GM18870 (cell line): ENCODE data around the gene SLFNL1.

ENCODE experiments used
- ATAC-seq: cut with Tn5 transposase; IDR thresholded peaks from one replicate; pipeline ENCODE4 v1.9.1; 2021; ENCODE audit warnings: moderate library complexity; ENCODE audit not compliant: unreplicated experiment

The SLFNL1 gene

DNA sequence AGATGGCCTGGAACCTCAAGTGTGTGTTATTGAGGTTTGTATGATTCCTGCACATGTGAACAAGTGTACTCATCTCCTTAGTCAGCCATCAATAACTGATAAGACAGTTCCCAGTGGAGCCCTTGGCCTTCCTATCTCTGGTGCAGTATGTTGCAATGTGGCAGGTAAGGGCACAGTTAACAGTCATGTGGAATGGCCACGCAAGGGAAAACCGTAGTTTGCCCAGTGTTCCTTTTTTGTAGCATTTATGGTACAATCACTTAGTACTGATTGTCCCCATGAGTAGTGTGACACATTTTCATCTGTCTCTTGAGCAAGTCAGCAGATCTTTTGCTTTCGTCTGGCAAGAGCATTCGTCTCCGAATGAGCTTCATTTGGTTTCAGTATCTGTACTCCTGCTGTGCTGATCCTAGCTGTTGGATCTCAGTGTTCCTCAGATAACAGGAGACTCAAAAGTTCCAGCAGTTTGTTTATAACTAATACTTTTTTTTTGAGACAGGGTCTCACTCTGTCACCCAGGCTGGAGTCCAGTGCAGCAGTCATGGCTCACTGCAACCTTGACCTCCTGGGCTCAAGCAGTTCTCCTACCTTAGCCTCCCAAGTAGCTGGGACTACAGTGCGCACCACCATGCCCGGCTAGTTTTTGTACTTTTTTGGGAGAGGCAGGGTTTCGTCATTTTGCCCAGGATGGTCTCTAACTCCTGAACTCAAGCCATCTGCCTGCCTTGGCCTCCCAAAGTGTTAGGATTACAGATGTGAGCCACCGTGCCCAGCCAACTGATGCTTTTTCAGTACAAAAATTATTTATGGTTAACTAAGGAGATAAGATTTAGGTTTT, 33.9 kb downstream of the SLFNL1 start:
- no peak for ATAC-seq

DNA sequence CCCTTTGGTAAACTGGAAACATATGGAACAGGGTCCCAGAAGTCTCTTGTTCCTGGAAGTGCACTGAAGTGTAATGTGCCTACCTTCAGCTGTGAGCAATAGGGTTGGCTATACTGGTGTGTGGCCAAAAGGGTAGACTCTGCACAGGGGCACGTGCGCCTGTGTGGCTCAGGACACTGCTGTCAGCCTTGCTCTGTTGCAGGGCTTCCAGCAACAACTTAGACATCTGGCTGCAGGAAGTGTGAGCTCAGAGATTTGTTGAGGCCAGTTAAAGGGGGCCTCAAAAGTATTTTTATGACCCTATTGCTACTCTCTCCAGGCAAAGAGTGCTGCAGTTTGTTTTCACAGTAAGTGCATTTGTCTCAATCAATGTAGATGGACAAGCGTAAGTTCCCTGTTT, 34.6 kb downstream of the SLFNL1 start:
- ATAC-seq = no peak

DNA sequence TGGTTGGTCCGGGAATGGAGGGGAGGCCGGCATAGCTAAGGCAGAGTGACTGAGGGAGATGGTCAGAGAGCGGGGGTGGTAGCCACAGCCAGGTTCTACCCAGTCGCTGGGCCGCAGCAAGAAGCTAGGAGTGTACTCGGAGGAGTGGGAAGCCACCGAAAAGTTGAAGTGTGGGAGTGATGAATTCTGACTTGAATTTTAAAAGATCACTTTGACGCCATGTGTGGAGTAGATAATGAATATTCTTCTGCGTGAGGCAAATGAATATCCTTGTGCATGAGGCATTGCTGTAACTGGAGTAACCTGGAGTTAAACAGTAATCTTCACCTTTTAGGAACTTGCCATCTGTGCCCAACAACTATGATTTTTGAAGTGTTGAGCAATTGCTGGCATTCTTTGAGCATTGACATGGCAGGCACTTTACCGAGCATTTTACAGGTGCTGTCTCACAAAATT, 35.2 kb downstream of the SLFNL1 start:
- ATAC-seq = no peak

DNA sequence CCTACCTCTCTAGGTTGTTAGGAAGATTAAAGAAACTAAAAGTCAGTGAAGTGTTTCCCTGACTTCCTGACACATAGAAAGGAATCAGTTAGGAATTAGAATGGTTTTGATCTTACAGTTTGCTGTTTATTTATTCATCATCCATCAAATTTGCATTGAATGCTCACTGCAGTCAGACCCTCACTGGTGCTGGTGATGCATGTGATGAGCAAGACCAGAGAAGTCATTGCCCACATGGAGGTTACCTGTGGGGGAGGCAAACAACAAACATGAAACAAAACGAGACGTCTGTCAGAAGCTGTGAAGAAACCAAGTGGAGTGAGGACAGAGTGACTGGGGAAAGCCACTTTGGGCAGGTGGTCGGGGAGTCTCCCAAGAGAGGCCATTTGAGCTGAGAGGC, 35.6 kb downstream of the SLFNL1 start:
- ATAC-seq = no peak

DNA sequence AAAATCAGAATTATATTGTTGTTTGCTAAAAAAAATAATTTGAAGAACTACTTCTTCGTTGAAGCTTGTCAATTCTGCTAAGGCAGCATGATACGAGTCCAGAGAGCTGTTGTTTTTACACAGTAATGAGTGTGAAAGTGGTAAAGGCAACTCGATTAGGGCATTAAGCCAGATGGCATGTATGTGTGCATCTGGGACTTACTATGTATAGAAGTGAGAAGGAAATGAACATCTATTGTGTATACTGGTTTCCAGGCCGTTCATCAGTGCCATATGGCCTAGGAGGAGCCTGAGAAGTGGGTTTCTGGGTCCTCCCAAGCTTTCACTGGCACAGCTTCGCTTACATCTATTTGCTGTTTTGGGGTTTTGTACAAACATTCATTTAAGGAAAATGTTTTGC, 36.4 kb downstream of the SLFNL1 start:
- no peak for ATAC-seq

DNA sequence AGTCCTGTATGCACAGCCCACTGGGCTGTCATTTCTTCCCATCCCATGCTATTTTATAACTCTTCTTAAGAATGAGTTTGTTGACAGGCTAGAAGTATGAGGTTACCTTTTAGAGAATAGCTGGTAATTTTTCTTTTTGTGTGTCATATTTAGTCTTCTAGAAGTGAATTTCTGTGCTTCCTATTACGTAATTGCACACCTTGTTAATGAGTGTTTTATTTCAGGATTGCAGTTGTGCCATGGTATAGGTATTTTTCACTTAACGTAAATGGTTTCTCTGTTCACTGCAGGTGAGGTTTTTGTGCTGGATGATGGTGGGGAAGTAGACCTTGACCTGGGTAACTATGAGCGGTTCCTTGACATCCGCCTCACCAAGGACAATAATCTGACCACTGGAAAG, 37.0 kb downstream of the SLFNL1 start:
- no peak for ATAC-seq

DNA sequence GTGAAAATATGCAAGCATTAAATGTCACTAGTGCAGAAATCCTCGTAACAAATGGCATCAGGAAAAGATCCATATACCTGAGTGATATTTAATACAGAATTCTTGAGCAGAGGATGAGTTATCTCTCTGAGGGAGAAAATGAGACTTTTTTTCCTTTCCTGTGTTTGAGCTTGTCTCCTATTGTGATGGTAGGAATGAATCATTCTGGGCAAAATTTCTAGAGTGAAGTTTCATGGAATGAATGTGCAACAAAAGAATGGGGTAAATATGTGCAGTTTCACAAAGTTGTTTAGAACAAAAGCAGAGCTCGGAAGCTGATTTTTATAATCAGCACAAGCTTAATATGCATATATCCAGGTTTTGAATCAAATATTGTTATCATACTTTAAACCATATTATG, 37.5 kb downstream of the SLFNL1 start:
- no peak for ATAC-seq

DNA sequence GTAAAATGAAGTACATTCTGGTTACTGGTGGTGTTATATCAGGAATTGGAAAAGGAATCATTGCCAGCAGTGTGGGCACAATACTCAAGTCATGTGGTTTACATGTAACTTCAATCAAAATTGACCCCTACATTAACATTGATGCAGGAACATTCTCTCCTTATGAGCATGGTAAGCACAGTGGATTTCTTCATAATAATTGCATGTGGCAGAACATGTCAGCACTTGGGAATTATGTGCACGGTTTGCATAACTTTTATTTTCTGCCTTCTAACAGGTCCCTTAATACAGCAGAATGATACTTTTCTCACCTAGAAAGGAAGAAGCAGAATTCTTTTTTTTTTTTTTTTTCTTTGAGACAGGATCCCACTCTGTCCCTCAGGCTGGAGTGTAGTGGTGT, 38.2 kb downstream of the SLFNL1 start:
- ATAC-seq = no peak

DNA sequence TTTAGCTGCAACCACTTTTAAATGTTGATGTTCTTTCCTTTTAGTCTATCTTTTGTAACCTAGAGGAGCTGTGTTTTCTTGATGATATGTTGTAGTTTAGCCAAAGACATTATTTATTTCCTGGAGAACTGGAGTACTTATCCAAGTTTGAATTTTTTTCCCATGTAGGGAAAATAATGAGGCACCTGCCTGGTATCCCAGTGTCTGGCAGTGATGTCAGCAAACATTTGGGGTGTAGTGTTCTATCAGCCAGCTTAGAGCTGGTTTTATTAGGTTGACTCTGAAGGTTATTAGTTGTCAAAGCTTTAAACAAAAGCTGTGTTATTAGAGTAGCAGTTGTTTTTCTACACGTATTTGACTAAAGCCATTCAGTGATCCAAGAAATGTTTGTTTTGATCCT, 38.8 kb downstream of the SLFNL1 start:
- ATAC-seq = no peak

DNA sequence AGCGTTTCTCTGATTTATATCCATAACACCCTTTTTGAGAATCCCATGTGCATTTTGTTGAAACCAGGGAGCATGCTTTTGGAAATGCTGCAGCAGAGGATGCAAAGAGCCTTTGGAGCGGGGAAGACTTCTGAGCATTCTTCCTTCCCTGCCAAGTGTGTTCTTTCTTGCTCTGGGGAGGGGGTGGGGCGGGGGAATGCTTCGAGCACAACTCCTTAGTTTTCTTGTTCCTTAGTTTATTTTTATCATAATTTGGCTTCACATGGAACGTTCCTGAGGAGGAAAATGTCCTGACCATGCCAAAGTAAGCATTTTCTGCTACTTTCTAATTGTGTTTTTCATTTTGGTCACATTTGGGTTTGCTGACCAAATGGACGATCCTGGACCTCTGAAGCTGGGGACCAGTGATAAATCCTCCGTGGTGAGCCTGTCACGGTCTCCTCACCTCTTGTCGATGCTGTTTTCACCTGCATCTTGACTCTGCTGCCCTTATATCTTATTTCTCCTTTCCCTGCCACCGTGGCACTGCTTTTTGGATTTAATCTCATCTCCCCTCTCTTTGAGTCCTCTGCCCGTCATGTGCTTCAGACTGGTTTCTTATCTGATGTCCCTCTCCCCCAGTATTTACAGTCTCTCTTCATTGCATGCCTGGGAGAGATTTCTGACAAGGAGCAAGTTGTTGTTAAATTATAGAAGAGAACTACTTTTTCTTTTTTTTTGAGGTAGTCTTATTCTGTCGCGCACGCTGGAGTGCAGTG, 39.7 kb downstream of the SLFNL1 start:
- ATAC-seq = no peak

DNA sequence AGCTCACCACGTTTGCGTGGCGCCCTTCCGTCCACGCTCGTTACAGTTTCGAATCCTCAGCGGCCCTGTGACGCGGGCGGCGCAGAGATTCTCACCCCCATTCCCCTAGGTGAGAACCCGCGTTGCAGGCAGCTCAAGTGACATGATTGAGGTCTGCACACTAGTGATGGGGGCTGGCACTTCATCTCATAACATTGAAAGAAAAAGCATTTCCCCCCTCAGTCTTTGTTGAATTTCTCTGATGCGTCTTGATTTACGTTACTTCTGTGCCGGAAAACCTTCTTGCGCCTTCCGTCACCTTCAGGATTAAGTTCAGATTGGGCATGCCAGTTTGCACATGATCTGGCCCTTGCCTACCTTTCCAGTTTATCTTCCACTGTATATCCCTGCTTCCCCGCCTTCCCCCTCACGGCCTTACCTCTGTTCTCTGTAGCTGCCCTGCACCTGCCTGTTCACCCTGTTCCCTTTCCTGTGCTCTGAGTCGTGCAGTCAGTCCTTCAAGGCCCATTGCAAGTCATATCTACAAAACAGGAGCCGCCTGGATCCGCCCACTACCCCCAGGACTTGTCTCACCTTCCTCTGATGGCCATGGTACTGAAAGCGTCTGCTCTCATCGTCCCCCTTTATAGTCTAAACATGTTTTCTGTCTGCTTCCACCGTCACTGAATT, 40.9 kb downstream of the SLFNL1 start:
- no peak for ATAC-seq

DNA sequence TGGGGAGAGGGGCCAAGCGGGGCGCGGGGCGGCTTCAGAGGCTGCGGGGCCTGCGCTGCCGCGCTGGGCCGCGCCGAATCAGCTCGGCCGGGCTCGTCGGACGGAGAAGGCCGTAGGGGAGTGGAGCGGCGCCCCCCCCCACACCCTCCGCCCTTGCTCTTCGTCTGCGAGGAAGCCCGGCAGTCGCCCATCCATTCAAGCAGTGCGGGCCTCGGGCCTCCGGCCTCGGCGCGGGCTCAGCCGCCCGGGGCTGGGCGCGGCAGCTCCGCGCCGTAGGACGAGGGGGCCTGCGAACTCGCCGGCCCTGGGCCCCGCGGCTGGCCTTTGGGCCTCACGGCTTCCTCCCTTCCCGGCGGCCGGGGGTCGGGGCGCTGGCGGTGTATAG, 41.5 kb downstream of the SLFNL1 start:
- peak; percentile 16 for ATAC-seq

DNA sequence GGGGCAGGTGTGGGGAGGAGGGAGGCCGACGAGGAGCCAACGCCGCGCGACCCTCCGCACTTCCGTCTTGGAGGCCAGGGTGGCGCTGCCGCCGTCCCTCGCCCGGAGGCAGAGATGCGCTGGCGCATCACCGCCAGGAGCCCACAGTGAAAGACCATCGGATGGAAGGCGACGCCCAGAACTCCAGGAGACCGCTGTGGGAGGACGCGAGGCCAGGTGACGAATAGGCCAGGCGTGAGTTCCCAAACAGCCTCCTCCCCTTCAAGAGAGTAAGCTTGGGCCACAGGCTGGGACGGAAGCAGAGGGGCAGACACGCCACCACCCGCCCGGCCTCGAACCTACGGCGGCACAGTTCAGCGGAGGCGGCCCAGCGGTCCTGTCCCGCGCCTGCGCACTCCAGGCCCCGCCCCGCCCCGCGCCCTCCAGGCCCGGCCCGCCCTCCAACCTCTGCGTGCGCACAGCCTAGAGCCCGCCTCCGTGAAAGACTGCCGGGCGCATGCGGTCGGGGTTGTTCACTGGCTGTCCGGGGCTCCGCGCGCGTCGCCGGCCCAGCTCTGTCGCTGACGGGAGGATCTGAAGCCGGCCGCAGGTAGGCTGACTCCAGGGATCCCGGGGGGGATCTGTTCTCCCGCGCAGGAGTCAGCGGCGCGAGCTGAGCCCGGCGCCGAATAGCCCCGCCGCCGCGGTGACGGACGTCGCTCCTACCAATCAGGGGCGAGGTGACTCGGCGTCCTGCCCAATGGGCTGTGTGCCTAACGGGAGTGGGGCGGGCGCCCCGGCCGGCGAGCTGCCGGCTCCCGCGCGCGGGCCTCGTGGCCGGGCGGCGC, 42.1 kb downstream of the SLFNL1 start, which contains the start of gene CTPS1:
CTPS1 (plus strand) TSS at position 456 of the 827 bp plus-strand sequence. CDS start 3,595 bp downstream, outside the sequence.
- peak; percentile 79 for ATAC-seq

DNA sequence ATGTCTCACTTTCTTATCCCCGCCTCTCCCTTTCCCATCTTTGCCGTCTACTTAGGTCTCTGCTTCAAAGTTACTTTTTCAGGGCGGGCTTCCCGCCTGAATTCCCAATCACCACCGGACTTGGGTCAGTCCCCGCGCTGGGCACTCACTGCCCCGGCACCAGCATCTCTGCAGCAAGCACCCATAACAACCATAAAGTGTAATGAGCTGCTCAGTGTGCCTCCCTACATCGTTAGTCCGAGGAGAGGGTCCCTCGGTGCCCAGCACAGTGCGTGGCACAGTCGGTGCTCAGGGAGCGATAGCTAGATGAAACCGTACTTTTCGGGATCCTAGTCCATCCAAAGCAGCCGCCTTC, 42.7 kb downstream of the SLFNL1 start:
- ATAC-seq = no peak

DNA sequence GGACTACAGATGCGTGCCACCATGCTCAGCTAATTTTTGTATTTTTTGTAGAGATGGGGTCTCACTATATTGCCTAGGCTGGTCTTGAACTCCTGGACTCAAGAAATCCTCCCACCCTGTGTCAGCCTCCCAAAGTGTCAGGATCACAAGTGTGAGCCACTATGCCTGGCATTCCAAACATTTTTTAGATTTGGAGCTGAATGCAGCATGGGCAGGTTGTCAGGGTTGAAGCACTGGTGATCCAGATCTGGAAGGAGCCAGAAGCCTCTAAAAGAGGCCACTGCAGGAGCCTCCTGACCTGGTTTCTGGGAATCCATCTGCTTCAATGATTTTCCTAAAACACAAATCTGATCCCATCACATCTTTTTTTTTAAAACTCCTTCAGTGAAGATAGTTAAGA, 43.8 kb downstream of the SLFNL1 start:
- ATAC-seq = no peak

DNA sequence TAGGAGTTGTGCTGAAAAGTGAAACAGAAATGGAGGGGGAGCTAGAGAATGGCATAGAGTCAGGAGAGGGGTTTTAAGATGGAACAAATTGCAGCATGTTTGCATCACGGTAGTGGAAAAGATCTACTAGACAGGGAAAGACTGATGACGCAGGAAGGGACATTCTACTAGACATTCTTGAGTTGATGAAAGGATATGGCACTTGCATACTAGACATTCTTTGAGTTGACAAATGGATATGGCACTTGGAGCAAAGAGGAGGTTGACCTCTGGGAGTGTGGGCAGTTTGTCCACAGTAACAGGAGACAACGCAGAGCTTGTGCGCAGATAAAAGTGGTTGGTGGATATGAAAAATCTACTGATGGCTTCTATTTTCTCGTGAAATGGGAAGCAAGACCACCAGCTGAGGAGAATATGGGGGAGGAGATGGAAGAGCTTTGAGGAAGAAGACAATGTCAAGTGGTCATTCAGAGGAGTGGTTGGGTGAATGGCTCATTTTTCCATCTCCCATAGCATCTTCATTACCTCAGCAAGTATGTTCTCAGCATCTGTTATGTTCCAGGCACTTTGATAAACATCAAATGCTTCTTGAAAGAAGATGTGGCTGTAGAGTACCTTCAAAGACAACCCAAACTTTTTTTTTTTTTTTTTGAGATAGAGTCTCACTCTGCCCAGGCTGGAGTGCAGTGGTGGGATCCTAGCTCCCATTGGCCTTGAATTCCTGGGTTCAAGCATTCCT, 44.4 kb downstream of the SLFNL1 start:
- no peak for ATAC-seq

DNA sequence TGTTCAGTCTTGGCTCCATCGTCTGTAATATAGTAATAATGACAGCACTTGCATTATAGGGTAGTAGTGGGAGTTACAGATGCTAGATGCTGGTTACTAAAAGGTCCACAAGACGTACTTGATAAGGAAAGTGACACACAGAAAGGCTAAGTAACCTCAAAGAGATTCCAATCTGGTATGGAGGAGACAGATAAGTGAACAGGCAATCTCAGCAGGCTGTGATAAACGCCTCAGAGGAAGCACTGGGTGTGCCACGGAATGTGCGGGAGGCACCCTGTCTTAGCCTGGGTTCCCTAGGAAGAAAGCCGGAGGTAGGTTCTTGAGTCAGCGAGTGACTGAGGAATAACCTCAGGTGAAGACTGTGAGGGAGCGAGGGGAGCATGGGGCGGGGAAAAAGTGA, 46.6 kb downstream of the SLFNL1 start:
- no peak for ATAC-seq

DNA sequence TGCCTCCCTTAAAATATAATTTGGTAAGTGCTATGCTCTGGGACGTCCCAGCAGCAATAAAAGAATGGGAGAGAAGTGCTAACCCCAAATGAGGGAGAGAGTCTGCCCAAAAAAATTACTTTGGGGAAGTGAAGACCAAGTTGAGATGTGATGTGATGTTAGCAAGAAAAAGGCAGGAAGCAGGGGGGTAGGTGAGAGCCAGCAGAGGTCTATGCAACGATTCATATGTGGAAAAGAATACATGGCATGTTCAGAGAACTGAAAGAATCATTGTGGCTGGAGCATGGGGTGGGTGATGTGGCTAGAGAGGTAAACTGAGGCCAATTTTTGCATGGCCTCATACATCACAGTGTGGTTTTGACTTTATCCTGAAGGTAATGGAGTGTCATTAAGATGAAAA, 47.6 kb downstream of the SLFNL1 start:
- no peak for ATAC-seq

DNA sequence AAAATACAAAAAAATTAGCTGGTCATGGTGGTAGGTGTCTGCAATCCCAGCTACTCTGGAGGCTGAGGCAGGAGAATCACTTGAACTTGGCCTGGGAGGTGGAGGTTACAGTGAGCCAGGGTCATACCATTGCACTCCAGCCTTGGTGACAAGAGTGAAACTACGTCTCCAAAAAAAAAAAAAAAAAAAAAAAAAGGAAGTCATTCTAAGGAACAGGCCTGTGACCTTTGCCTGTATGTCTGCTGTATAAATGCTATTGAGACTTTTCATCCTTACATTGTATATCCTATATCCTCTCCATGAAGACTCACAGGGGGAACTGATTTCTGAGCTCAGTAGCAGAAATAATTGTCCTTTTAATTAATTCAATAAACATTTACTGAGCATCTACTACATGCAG, 49.6 kb downstream of the SLFNL1 start:
- no peak for ATAC-seq

DNA sequence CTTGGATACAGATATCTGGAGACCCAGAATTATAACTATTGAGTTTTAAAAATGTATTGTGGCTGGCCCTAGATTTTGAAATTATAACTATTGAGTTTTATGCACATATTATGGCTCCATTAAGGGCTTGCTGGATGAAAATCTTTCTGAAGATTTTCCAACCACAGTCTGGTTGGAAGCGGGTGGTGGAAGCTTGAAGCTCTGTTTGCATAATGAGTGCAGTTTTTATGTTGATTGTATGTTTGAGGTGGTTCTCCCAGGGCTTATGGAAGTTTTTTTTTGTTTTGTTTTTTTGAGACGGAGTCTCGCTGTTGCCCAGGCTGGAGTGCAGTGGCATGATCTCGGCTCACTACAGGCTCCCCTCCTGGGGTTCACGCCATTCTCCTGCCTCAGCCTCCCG, 52.1 kb downstream of the SLFNL1 start:
- no peak for ATAC-seq
